Natural killer cell treated with Interleukin-12 subunit alpha and Interleukin-12 subunit beta and Interleukin-15 and Interleukin-18, amount 100 ng/mL, for 72 hours (primary cell): ENCODE data around the gene PTPRA. TPM values are rescaled to one million over a fixed set of nuclear protein-coding genes. Genes with fewer than 3 reads are reported as not detected.
A peak's percentile ranks its signal among the peaks of the same experiment; 100 is the strongest.

Experiments used
- ATAC-seq, 2 donors: fragments of 150-1000 bp; cut with Tn5 transposase in 1 of 2; sonication (Bioruptor Pico), chemical (Tn5 transposase) in 1 of 2; 2 replicates each; pipeline ENCODE4 v1.10.0; 2021
- DNase-seq: peaks from one replicate; pipeline ENCODE4 v3.0.0; 2022; ENCODE audit warnings: low spot score
- H3K27ac Mint-ChIP-seq, 2 donors: 1 replicate in 1 of 2; 2 replicates in 1 of 2; pipeline ENCODE4 v1.8.0; 2022; ENCODE audit warnings: mixed read lengths in 2 of 2, mild to moderate bottlenecking in 1 of 2, moderate library complexity in 1 of 2
- H3K27me3 Mint-ChIP-seq, 2 donors: 1 replicate in 1 of 2; 2 replicates in 1 of 2; pipeline ENCODE4 v1.8.0; 2022; ENCODE audit warnings: mixed read lengths in 2 of 2
- H3K36me3 Mint-ChIP-seq: one replicate; pipeline ENCODE4 v1.8.0; 2022; ENCODE audit warnings: mixed read lengths
- H3K4me1 Mint-ChIP-seq, 2 donors: 1 replicate in 1 of 2; 2 replicates in 1 of 2; pipeline ENCODE4 v1.8.0; 2022; ENCODE audit warnings: low read depth in 2 of 2, mixed read lengths in 2 of 2, mild to moderate bottlenecking in 1 of 2
- H3K4me3 Mint-ChIP-seq: one replicate; pipeline ENCODE4 v1.8.0; 2022; ENCODE audit warnings: mixed read lengths
- H3K9me3 Mint-ChIP-seq: 2 replicates; pipeline ENCODE4 v1.8.0; 2022; ENCODE audit warnings: mixed read lengths
- total RNA-seq, 2 donors: library from RNA; stranded (reverse); gene quantifications; one replicate each; pipeline ENCODE4 v1.2.3, GENCODE V29; 2022

PTPRA gene
- total RNA-seq, 2 donors from 2014 or later: 50.4 to 76.0 TPM

DNA sequence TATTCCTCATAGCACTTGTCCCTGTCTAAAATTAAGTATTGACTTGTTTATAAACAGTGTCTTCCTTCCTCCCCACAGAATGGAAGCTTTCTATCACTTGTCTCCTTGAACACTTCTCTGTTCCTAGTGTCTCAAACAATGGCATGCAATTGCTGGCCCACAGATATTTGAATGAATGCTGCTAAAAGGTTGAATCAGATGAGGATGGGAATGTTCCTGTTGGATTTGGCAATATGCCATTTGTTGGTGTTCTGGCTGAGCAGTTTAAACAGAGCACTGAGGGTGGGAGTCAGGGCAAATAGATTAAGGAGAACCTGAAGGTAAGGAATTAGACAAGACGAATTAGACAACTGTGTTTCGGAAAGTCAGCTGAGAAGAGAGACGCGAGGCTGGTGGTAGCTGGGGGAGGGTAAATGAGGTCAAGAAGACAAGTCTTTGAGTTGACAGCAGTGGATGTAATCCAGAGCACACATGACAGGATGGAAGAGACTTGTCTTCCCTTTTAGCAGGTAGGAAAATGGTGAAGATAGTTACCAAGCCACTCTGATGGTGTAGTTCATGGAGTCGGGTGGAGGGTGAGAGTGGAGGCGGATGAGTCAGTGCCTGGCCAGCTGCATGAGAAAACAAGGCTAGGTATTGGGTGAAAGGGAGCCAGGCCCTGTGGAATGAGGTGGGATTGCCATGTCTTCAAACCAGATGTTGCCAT is 111.8 kb downstream of the PTPRA start:
- H3K4me1 Mint-ChIP-seq: peaks cover 9 to 17% of the 10 kb centered on the region in 2 donors
- no peak for ATAC-seq
- H3K4me3 Mint-ChIP-seq: no peak overlapping the region
- H3K27me3 Mint-ChIP-seq: no peaks in the 10 kb centered on the region
- H3K27ac Mint-ChIP-seq: no peak overlapping the region
- no peaks in the 10 kb centered on the region for H3K9me3 Mint-ChIP-seq
- H3K36me3 Mint-ChIP-seq: peaks cover 22% of the 10 kb centered on the region
- no peak for DNase-seq

DNA sequence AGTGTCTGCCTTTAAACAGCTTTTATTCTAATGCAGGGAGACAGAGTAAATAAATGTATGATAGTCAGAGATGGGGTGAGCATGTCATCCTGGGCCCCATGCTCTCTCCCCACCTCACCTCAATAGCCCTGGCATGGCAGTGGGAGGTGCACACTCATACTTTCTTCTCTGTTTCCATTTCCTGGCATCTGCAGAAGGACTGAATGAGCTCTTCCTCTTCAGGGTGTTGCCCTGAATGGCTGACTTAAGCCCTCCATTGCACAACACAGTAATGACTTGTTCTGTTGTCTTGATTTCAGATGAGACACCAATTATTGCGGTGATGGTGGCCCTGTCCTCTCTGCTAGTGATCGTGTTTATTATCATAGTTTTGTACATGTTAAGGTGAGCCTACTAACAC is 113.2 kb downstream of the PTPRA start:
- peaks cover 27% of the 10 kb centered on the region for H3K36me3 Mint-ChIP-seq
- H3K27me3 Mint-ChIP-seq: no peaks in the 10 kb centered on the region
- DNase-seq (no peak), ATAC-seq (peak; percentile 75 to 81)
- H3K4me1 Mint-ChIP-seq: peaks cover 9 to 17% of the 10 kb centered on the region in 2 donors
- peak overlapping the region; percentile 5 for H3K4me3 Mint-ChIP-seq
- peak overlapping the region in 1 of 2 donors; percentile 61 for H3K27ac Mint-ChIP-seq
- H3K9me3 Mint-ChIP-seq: no peaks in the 10 kb centered on the region

DNA sequence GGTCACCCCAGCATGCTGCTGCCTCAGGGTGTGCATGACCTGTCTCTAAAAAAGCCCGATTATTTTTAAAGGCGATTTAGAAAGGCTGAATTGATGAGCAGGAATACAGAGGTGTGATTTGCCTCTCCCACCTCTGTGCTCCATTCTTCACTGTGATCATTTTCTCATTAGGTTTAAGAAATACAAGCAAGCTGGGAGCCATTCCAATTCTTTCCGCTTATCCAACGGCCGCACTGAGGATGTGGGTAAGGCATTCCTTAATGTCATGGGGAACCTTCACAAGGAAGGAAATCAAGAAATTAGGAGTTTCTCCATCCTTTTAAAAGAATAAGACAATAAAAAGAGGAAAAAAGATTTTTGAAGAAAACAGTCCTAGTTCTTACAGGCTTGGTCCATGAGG is 114.6 kb downstream of the PTPRA start:
- Mint-ChIP-seq H3K36me3 (peaks cover 27% of the 10 kb centered on the region), H3K9me3 (no peaks in the 10 kb centered on the region), H3K27ac (peak overlapping the region in 1 of 2 donors; percentile 42), H3K27me3 (no peaks in the 10 kb centered on the region), H3K4me1 (peaks cover 9 to 17% of the 10 kb centered on the region in 2 donors), H3K4me3 (no peak overlapping the region)
- DNase-seq (no peak), ATAC-seq (no peak)

DNA sequence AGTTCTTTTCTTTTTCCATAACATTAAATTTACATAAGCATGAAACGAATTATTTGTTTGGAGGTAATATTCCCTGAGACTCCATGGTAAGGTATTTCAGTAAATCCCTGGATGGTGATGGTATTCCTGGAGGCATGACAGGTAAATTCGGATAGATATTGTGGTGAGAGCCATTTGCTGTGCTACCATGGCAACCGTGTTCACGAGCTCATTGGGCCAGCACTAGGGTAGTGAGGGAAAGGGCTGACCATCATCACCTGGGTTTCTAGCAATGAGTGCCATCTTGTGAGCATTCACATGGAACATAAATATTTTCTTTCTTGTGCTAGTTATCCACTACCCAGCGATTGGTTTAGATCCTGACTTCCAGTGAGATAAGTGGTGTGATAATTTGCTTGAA is 118.3 kb downstream of the PTPRA start:
- no peak overlapping the region for H3K4me3 Mint-ChIP-seq
- no peak for DNase-seq
- ATAC-seq: no peak
- peaks cover 23% of the 10 kb centered on the region for H3K36me3 Mint-ChIP-seq
- peaks cover 3 to 11% of the 10 kb centered on the region in 2 donors for H3K4me1 Mint-ChIP-seq
- no peak overlapping the region for H3K27ac Mint-ChIP-seq
- H3K27me3 Mint-ChIP-seq: no peaks in the 10 kb centered on the region
- no peaks in the 10 kb centered on the region for H3K9me3 Mint-ChIP-seq

DNA sequence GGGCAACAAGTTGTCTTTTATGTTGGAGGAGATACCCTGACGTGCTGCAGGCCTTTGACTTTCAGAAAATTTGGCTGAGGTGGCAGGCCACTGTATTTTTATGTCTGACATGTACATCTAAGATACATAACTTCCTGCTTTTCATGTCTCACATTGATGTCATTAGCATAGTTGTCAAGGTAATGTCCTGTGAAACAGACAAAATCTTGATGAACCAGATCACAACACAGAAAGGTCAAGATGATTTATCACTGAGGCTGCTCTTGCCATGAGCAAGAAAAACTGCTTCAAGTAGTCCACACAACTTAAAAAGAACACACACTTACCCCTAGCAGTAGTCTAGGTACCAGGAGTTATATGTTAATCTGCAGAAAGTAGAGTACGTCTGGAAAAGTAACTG is 120.0 kb downstream of the PTPRA start:
- ATAC-seq (no peak), DNase-seq (no peak)
- Mint-ChIP-seq H3K27ac (no peak overlapping the region), H3K4me3 (no peak overlapping the region), H3K9me3 (no peaks in the 10 kb centered on the region), H3K27me3 (no peaks in the 10 kb centered on the region), H3K4me1 (peaks cover 0 to 6% of the 10 kb centered on the region in 2 donors), H3K36me3 (peaks cover 17% of the 10 kb centered on the region)

DNA sequence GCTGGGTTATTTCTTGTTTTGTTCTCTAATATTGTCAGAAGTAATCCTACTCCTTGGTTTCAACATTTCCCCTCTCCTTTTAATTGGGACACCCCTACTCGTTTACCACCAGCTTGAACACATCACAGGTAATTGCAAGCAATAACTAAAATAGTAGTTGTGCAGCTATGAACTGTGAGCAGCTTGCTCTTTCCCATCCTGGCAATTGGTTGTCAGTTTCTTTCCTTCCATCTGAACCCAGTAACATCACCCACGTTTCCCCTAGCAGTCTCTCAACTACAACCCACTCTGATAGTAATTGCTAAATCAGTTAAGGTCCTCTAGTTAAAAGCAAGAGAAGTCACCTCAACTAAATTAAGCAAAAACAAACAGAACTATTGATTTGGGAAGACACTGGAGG is 122.5 kb downstream of the PTPRA start:
- H3K36me3 Mint-ChIP-seq: no peaks in the 10 kb centered on the region
- H3K27ac Mint-ChIP-seq: no peak overlapping the region
- no peak overlapping the region for H3K4me3 Mint-ChIP-seq
- H3K27me3 Mint-ChIP-seq: no peaks in the 10 kb centered on the region
- H3K4me1 Mint-ChIP-seq: no peaks in the 10 kb centered on the region
- ATAC-seq (no peak), DNase-seq (no peak)
- H3K9me3 Mint-ChIP-seq: no peaks in the 10 kb centered on the region

- Mint-ChIP-seq H3K27me3 (no peaks in the 10 kb centered on the region), H3K36me3 (no peaks in the 10 kb centered on the region), H3K9me3 (no peaks in the 10 kb centered on the region), H3K4me3 (no peak overlapping the region), H3K4me1 (peaks cover 0 to 4% of the 10 kb centered on the region in 2 donors), H3K27ac (no peak overlapping the region)
- ATAC-seq (no peak), DNase-seq (no peak)
These were observed 125.4 kb downstream of the PTPRA start for GRCh38 chr20:2998728-2999127.

DNA sequence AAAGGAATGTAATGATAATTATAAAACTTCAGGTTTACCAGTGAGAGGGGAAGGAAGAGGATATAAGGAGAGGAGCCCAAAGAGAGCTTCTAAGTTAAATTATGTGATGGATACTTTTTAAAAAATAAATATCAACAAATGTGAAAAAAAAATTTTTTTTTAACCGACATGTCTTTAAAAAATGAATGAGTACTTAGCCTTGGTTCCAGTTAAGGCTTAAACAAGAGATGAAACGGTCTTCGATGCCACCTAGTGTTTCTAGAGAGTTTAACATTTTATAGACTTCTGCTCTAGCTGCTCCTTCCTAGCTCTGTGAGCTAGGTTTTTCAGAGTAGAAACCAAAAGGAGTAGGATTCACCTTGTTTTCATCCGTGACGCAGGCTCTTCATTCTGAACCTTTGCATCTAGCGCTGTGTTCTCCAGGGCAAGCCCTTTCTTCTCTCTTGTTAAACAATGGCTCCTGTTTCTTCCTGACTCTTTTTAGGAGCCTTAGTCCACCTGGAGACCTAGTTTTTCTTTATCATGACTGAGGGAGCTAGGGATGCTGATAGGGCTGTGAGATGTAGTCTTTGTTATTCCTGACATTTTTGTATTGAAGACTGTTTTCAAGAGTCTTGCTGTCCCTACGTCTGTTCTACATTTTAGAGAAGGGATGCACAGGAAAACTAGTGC is 127.7 kb downstream of the PTPRA start:
- ATAC-seq: peak in 1 of 2 donors; percentile 49
- H3K27me3 Mint-ChIP-seq: no peaks in the 10 kb centered on the region
- H3K4me3 Mint-ChIP-seq: no peak overlapping the region

GRCh38 chr20:3003416-3003815 is 130.1 kb downstream of the PTPRA start:
- Mint-ChIP-seq H3K4me3 (no peak overlapping the region), H3K4me1 (peaks cover 0 to 4% of the 10 kb centered on the region in 2 donors), H3K36me3 (peaks cover 12% of the 10 kb centered on the region), H3K27me3 (no peaks in the 10 kb centered on the region), H3K9me3 (no peaks in the 10 kb centered on the region), H3K27ac (no peak overlapping the region)
- DNase-seq: no peak
- ATAC-seq: no peak

More for the DNA sequence above, 127.7 kb downstream of the PTPRA start:
- Mint-ChIP-seq H3K36me3 (no peaks in the 10 kb centered on the region), H3K9me3 (no peaks in the 10 kb centered on the region), H3K4me1 (peaks cover 0 to 4% of the 10 kb centered on the region in 2 donors), H3K27ac (peak overlapping the region in 1 of 2 donors; percentile 72)
- no peak for DNase-seq

DNA sequence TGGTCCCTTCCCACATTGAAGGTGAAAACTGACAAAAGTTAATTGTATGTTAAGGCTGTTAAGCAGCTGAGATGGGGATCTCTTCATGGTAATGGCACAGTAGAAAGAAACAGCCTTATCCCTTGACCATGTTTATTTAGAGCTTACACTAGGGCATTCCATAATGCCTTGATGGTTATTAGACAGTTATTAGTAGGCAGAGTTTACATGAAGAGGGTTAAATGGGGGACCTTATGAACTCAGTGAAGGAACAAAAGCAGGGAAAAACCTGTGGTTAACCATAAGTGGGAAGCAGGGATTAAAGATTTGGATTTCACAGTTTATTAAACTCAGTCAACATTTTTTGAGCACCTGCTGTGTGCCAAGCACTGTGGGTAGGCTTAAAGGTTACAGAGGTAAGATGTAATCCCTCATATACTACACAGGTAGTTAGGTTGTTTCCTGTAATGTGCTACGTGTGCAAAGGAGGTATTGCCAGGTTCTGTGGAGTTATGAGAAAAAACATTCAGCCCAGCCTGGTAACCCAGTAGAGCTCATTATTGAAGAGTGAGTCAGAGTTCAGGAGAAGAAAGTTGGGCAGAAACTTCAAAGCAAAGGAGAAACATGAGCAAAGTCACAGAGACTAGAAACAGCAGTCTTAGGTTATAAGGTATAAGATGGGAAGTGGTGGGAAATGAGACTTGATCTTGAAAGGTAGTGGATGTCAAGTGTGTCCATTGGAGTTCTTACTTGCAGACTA is 137.9 kb downstream of the PTPRA start:
- no peak overlapping the region for H3K4me3 Mint-ChIP-seq
- no peaks in the 10 kb centered on the region for H3K9me3 Mint-ChIP-seq
- H3K27me3 Mint-ChIP-seq: no peaks in the 10 kb centered on the region
- peak overlapping the region; percentile 2 to 43 for H3K27ac Mint-ChIP-seq
- H3K4me1 Mint-ChIP-seq: peaks cover 3 to 21% of the 10 kb centered on the region in 2 donors
- H3K36me3 Mint-ChIP-seq: peaks cover 22% of the 10 kb centered on the region
- ATAC-seq (peak; percentile 11 to 39), DNase-seq (no peak)

DNA sequence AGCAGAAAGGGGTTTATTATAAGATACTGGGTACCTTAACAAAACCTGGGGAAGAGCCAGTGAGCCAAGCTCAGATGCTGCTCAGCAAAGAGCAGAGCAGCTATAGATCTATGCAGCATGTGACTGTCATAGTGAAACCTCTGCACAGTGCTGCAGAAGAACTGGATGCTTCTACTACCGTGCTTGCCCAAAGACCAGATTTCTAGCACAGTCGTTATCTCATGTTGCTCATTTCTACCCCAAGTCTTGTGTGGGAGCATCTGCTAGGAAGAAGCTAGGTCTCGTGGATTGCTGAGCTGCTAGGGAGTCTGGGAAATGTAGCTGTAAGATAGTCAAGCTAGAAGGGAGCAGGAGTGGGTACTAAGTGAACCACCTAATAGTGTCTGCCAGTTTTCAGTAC is 138.5 kb downstream of the PTPRA start:
- ATAC-seq: peak; percentile 40 to 77
- H3K4me1 Mint-ChIP-seq: peaks cover 3 to 21% of the 10 kb centered on the region in 2 donors

DNA sequence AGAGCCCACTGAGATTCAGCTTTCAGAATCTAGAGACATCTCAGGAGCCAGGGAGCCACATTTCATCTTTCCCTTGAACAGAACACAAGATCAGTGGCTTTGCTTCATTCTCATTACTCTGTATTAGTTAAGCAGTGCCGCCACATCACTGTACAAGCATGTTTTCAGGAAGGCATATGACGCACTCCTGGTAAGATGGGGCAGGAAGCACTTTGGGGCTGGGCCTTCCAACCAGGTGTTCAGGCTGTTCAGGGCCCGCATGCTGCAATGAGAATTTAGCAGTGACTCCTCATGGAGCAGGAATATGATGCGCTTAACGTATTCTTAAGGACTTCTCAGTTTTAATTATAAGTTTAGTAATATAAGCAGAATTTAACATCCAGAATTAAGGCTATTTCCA is 140.5 kb downstream of the PTPRA start:
- H3K4me1 Mint-ChIP-seq: peaks cover 3 to 21% of the 10 kb centered on the region in 2 donors

More for the DNA sequence above, 138.5 kb downstream of the PTPRA start:
- Mint-ChIP-seq H3K4me3 (no peak overlapping the region), H3K27ac (peak overlapping the region; percentile 2 to 43), H3K36me3 (peaks cover 22% of the 10 kb centered on the region), H3K27me3 (no peaks in the 10 kb centered on the region), H3K9me3 (no peaks in the 10 kb centered on the region)
- DNase-seq: no peak

DNA sequence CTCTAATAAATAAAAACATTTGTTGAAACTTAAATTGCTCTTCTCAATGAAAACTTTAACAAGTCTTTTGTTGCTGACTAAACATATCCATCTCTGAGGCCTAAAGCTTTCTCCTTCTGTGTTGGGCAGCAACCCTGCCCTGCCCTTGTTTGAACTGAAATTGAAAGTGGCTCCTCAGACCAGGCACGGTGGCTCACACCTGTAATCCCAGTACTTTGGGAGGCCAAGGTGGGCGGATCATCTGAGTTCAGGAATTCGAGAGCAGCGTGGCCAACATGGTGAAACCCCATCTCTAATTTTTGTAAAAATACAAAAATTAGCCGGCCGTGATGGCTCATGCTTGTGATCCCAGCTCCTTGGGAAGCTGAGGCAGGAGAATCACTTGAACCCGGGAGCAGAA is 140.9 kb downstream of the PTPRA start:
- ATAC-seq (no peak), DNase-seq (no peak)
- H3K27me3 Mint-ChIP-seq: no peaks in the 10 kb centered on the region
- H3K9me3 Mint-ChIP-seq: no peaks in the 10 kb centered on the region
- peak overlapping the region in 1 of 2 donors; percentile 18 for H3K27ac Mint-ChIP-seq
- no peak overlapping the region for H3K4me3 Mint-ChIP-seq
- peaks cover 21% of the 10 kb centered on the region for H3K36me3 Mint-ChIP-seq
- peaks cover 3 to 21% of the 10 kb centered on the region in 2 donors for H3K4me1 Mint-ChIP-seq

More for the DNA sequence above, 140.5 kb downstream of the PTPRA start:
- H3K27me3 Mint-ChIP-seq: no peaks in the 10 kb centered on the region
- ATAC-seq: no peak
- no peak for DNase-seq
- peak overlapping the region in 1 of 2 donors; percentile 18 for H3K27ac Mint-ChIP-seq
- peaks cover 24% of the 10 kb centered on the region for H3K36me3 Mint-ChIP-seq
- H3K4me3 Mint-ChIP-seq: no peak overlapping the region
- H3K9me3 Mint-ChIP-seq: no peaks in the 10 kb centered on the region

DNA sequence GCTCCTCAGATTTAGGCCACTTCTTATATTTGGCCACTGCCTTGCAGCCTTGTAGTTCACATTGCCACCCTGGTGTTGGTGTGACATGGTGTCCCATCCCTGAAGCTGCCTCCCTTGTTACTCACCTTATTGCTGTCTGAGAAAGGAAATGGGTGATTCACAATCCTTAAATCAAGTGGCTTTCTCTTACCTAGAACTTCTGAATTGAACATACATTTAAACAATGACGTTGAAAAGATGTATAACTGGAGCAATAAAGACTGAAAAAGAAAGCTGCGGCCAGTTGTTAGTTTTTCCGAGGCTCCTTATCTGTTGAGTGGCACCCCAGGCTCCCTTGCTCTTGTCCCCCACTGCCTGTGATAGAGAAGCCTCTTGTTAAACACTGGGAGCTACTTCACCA is 141.4 kb downstream of the PTPRA start:
- peak overlapping the region in 1 of 2 donors; percentile 78 for H3K27ac Mint-ChIP-seq
- peak in 1 of 2 donors; percentile 63 for ATAC-seq
- no peak for DNase-seq
- H3K27me3 Mint-ChIP-seq: no peaks in the 10 kb centered on the region
- no peak overlapping the region for H3K4me3 Mint-ChIP-seq
- H3K4me1 Mint-ChIP-seq: peaks cover 3 to 21% of the 10 kb centered on the region in 2 donors
- no peaks in the 10 kb centered on the region for H3K9me3 Mint-ChIP-seq
- peaks cover 16% of the 10 kb centered on the region for H3K36me3 Mint-ChIP-seq
